Left lung (tissue), 10 donors: ENCODE data around the gene WLS. TPM values are rescaled to one million over a fixed set of nuclear protein-coding genes. Genes with fewer than 3 reads are reported as not detected.

Experiments used
- ATAC-seq: fragments of 200-7000 bp; cut with Tn5 transposase; one replicate; pipeline ENCODE4 v1.9.1; 2020; ENCODE audit warnings: moderate library complexity
- DNase-seq, 4 donors: peaks; one replicate each; pipeline ENCODE4 v3.0.0-alpha.2; 2013 to 2020
- H3K27ac ChIP-seq, 2 donors: fragments of 200-600 bp; sonication (generic) in 1 of 2; one replicate each; pipeline versions ENCODE4 v1.5.0 to v1.8.0; 2020 to 2021
- H3K27me3 ChIP-seq, 2 donors: fragments of 200-600 bp; sonication (generic) in 1 of 2; one replicate each; pipeline versions ENCODE4 v1.5.0 to v1.8.0; 2020 to 2021
- H3K36me3 ChIP-seq, 2 donors: fragments of 200-600 bp; sonication (generic) in 1 of 2; one replicate each; pipeline versions ENCODE4 v1.5.0 to v1.8.0; 2020 to 2021
- H3K4me1 ChIP-seq, 2 donors: fragments of 200-600 bp; one replicate each; pipeline ENCODE4 v1.8.0; 2021
- H3K4me3 ChIP-seq, 2 donors: fragments of 200-600 bp; sonication (generic) in 1 of 2; one replicate each; pipeline versions ENCODE4 v1.5.0 to v1.8.0; 2020 to 2021; ENCODE audit warnings: mild to moderate bottlenecking in 1 of 2
- H3K9me3 ChIP-seq, 2 donors: fragments of 200-600 bp; sonication (generic) in 1 of 2; one replicate each; pipeline versions ENCODE4 v1.5.0 to v1.8.0; 2020 to 2021
- intact Hi-C, 2 donors: fragments of 100-400 bp; cut with DNase I; formaldehyde crosslinking; loops; one replicate each; pipeline versions ENCODE4 v1.11.2 to v1.14.2; 2022
- polyA plus RNA-seq, 6 donors: library from polyadenylated mRNA; unstranded; fragments of 120-200 nt; gene quantifications; one replicate each; pipeline ENCODE4 v1.2.1, GENCODE V29; 2013; ENCODE audit not compliant: insufficient read length in 6 of 6
- total RNA-seq, 2 donors: library from RNA; stranded (reverse); fragmentation: NEBNext Ultra II Directional; extraction: Animal tissue kit (Norgen Biotek cat#: 25700); gene quantifications; one replicate each; pipeline ENCODE4 v1.2.1, GENCODE V29; 2021
- TF ChIP-seq, protein P1 (sequence below), 2 donors: fragments of 200-600 bp; sonication (generic) in 1 of 2; IDR thresholded peaks; one replicate each; pipeline versions ENCODE4 v1.5.0 to v1.8.0; 2021; ENCODE audit warnings: antibody characterized with exemption in 2 of 2
- donor health status: DM: no; HTN: yes; CAD: no.
- donor health status: DM: no; HTN: no; CAD: no.

WLS gene
- total and polyA plus RNA-seq, 8 donors = 85.7 to 176 (median 137) TPM

DNA sequence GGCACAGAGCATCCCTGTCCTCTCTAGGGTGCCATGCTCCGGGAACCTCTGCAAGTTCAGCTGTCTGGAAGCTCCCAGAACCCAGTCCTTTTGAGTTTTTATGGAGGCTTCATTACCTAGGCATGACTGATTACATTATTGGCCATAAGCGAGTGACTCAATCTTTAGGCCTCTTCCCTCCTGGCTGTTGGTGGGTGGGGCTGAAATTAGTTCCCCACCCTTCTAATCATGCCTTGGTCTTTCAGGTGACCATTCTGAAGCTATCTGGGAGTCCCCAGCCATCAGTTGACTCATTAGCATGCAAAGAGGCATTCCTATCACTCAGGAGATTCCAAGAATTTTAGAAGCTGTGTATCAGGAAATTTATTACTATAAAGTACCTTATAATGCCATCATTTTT, 46.6 kb downstream of the WLS start:
- Histone ChIP-seq H3K4me3 (no peak overlapping the region), H3K27ac (no peak overlapping the region), H3K4me1 (no peaks in the 10 kb centered on the region), H3K27me3 (no peaks in the 10 kb centered on the region), H3K9me3 (no peaks in the 10 kb centered on the region), H3K36me3 (peaks cover 0 to 4% of the 10 kb centered on the region in 2 donors)
- intact Hi-C loops = no loop called here
- DNase-seq (no peak), ATAC-seq (no peak)
- TF ChIP-seq, protein P1, sequence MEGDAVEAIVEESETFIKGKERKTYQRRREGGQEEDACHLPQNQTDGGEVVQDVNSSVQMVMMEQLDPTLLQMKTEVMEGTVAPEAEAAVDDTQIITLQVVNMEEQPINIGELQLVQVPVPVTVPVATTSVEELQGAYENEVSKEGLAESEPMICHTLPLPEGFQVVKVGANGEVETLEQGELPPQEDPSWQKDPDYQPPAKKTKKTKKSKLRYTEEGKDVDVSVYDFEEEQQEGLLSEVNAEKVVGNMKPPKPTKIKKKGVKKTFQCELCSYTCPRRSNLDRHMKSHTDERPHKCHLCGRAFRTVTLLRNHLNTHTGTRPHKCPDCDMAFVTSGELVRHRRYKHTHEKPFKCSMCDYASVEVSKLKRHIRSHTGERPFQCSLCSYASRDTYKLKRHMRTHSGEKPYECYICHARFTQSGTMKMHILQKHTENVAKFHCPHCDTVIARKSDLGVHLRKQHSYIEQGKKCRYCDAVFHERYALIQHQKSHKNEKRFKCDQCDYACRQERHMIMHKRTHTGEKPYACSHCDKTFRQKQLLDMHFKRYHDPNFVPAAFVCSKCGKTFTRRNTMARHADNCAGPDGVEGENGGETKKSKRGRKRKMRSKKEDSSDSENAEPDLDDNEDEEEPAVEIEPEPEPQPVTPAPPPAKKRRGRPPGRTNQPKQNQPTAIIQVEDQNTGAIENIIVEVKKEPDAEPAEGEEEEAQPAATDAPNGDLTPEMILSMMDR (IDR thresholded peaks at IDR 0.05) = no peak

DNA sequence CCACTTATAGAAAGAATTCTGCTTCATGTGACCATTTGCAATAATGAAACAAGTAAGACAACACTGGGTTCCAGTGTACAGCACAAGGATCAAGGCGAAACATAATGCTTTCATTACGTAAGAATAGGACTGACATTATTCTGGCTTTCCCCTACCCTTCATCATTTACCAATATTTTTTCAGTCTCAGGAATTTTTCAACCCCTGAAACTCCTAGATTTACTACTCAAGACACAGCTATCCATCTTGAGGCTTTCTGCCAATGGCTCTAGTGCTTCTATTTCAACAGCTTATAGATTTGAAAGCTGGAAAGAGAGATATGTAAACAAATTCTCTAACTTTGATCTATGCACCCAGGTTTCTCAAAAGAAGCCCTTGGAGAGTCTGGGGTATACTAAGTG, 48.4 kb downstream of the WLS start:
- TF ChIP-seq, protein P1 (IDR thresholded peaks at IDR 0.05) = no peak
- DNase-seq (no peak), ATAC-seq (no peak)
- Histone ChIP-seq H3K36me3 (no peaks in the 10 kb centered on the region), H3K27ac (no peak overlapping the region), H3K27me3 (no peaks in the 10 kb centered on the region), H3K4me1 (no peaks in the 10 kb centered on the region), H3K9me3 (no peaks in the 10 kb centered on the region), H3K4me3 (no peak overlapping the region)
- intact Hi-C loops = no loop called here

DNA sequence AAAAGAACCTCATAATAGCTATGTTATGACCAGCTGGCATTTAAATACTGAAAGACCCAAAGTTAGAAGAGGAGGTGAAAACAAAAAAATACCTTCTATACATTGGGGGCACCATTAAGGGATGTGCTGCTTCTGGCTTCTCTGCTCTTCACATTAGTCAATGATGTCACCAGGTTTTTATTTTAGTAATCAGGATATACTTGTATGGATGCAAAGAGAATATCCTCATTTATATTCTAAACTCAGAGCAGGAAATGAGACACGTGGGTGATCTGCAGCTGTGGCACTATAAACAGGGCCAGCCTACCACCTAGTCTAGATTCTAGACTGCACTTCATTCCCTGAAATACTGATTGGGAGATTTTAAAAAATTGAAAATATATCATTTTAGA, 51.2 kb downstream of the WLS start:
- no peaks in the 10 kb centered on the region for H3K9me3 ChIP-seq
- TF ChIP-seq, protein P1 (IDR thresholded peaks at IDR 0.05) = no peak
- no peak overlapping the region for H3K4me3 ChIP-seq
- no peak for DNase-seq
- no peaks in the 10 kb centered on the region for H3K27me3 ChIP-seq
- no peaks in the 10 kb centered on the region for H3K36me3 ChIP-seq
- intact Hi-C loops = no loop called here
- peaks cover 9 to 18% of the 10 kb centered on the region in 2 donors for H3K4me1 ChIP-seq
- H3K27ac ChIP-seq = no peak overlapping the region
- no peak for ATAC-seq

DNA sequence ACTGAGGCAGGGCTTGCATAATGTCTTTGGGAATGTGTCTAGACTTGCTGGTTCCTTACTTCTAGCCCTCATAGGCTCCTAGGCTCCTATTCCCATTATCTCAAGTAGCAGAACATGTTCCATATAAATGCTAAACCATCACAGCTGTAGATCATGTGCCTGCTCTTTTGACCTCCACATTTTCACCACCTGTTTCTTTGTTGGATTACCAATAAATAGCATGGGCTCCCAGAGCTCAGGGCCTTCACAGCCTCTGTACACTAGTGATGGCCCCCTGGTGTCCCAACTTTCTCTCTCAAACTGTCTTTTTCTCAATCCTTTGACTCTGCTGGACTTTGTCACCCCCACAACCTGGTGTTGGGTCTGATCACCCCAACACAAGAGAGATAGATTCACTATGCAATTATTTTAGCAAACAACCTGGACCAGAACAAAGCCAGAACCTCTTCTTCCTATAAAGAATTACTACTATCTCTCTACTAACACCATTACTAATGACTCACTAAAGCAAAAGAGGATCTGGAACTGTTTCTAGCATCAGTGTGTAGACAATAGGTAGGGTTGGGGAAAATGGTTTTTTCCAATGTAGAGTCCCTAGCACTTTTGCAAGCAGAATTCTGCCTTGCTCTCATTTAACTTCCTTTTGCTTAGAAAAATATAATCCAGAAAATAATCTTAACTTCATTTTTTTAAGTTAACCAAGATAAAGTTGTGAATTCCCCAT, 51.7 kb downstream of the WLS start:
- no peaks in the 10 kb centered on the region for H3K27me3 ChIP-seq
- no peak for DNase-seq
- H3K4me3 ChIP-seq = no peak overlapping the region
- ATAC-seq = no peak
- peaks cover 9 to 23% of the 10 kb centered on the region in 2 donors for H3K4me1 ChIP-seq
- H3K27ac ChIP-seq = no peak overlapping the region
- no peaks in the 10 kb centered on the region for H3K36me3 ChIP-seq
- intact Hi-C loops = no loop called here
- no peaks in the 10 kb centered on the region for H3K9me3 ChIP-seq
- TF ChIP-seq, protein P1 (IDR thresholded peaks at IDR 0.05) = no peak

DNA sequence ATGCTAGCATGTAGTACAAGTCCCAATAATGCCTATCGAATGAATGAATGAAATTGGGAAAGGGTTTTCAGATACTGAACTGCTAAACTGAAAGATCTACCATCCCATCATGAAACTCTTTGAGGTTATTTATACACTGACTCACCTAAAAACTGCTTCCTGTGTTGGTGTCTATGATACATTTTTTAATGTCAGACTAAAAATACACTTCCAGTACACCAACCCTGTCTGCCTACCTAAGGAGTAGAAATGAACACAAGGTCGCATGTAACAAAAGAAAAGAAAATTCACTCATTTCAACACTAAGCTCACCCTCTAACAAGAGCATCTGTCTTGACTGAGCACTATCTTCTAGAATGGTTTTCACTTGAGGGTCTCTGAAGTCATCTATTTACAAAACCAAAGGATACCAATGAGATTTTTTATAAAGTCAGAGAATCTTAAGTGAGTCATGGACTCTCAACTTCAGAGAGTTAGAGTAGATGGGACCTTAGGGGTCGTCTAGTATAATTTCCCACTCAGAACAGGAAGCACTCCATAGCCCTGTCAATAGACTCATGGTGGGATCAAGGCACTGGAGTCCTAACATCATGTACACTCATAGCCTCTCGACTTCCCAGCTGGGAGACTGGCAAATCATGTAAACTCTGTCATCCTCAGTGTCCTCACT, 53.4 kb downstream of the WLS start:
- intact Hi-C loops = no loop called here
- no peak for DNase-seq
- ATAC-seq = no peak
- Histone ChIP-seq H3K4me3 (no peak overlapping the region), H3K9me3 (no peaks in the 10 kb centered on the region), H3K36me3 (no peaks in the 10 kb centered on the region), H3K27me3 (no peaks in the 10 kb centered on the region), H3K27ac (peak overlapping the region in 1 of 2 donors; percentile 73), H3K4me1 (peaks cover 16 to 30% of the 10 kb centered on the region in 2 donors)
- TF ChIP-seq, protein P1 (IDR thresholded peaks at IDR 0.05) = no peak
